GM12878 (cell line): Measurements from ENCODE around the gene GALNT18. TPM values are rescaled to one million over a fixed set of nuclear protein-coding genes. Genes with fewer than 3 reads are reported as not detected.

Experiments used
- ATF3 ChIP-seq: IDR thresholded peaks from 2 replicates; pipeline ENCODE4 v1.6.1; 2011; ENCODE audit warnings: low read depth, mild to moderate bottlenecking, low read length, moderate library complexity, borderline replicate concordance; ENCODE audit errors: extremely low read depth
- MEF2B ChIP-seq: fragments of 450-650 bp; IDR thresholded peaks from 2 replicates; pipeline ENCODE4 v1.6.1; 2018; ENCODE audit warnings: mild to moderate bottlenecking, moderate library complexity; ENCODE audit not compliant: partially characterized antibody, poor library complexity, severe bottlenecking
- NFYA ChIP-seq: IDR thresholded peaks from 2 replicates; pipeline ENCODE4 v1.6.1; 2011; ENCODE audit warnings: low read depth, mild to moderate bottlenecking, low read length, improper control_type of control experiment, borderline replicate concordance
- RAD21 ChIP-seq: IDR thresholded peaks from 2 replicates; pipeline ENCODE4 v1.6.1; 2011; ENCODE audit warnings: mild to moderate bottlenecking, low read depth, low read length, moderate library complexity; ENCODE audit not compliant: insufficient read depth
- RAD51 ChIP-seq: fragments of 450-650 bp; IDR thresholded peaks from 2 replicates; pipeline ENCODE4 v1.6.1; 2016; ENCODE audit warnings: moderate library complexity, mild to moderate bottlenecking, inconsistent platforms
- SPI1 ChIP-seq: IDR thresholded peaks from 2 replicates; pipeline ENCODE4 v1.6.1; 2011; ENCODE audit warnings: low read depth, mild to moderate bottlenecking, low read length, moderate library complexity, borderline replicate concordance; ENCODE audit not compliant: insufficient read depth
- YY1 ChIP-seq: IDR thresholded peaks from 2 replicates; pipeline ENCODE4 v1.6.1; 2011; ENCODE audit warnings: low read depth, mild to moderate bottlenecking, low read length
- polyA plus RNA-seq, 11 experiments: library from polyadenylated mRNA; depleted of rRNA in 4 of 11; unstranded in 6 of 11; stranded (reverse) in 5 of 11; fragments of >200 nt; fragmentation: Nextera tagmentation in 4 of 11; fragmentation: Illumina TruSeq in 1 of 11; extraction: Ambion mirVana in 4 of 11; extraction: Trizol in 1 of 11; gene quantifications; 1 replicate in 1 of 11; 2 replicates in 10 of 11; pipeline versions ENCODE4 v1.2.1 to v1.2.3, GENCODE V29; 2011 to 2016; ENCODE audit warnings: inconsistent platforms in 2 of 11, missing spikeins in 2 of 11, low read depth in 1 of 11
- total RNA-seq, 4 experiments: library from RNA; depleted of rRNA in 3 of 4; stranded (reverse); fragments of >200 nt in 3 of 4; fragmentation: Illumina TruSeq in 1 of 4; extraction: Trizol in 1 of 4; gene quantifications; 2 replicates each; pipeline versions ENCODE4 v1.2.1 to v1.2.3, GENCODE V29; 2013 to 2021
- TF ChIP-seq, protein P1 (sequence below): fragments of 450-650 bp; IDR thresholded peaks from 2 replicates; pipeline ENCODE4 v1.6.1; 2016; ENCODE audit warnings: mild to moderate bottlenecking
- TF ChIP-seq, protein P2 (sequence below), 3 experiments: IDR thresholded peaks in 2 of 3; conservative IDR thresholded peaks in 1 of 3; 2 replicates each; pipeline ENCODE4 v1.5.1; 2011; ENCODE audit warnings: low read depth in 3 of 3, low read length in 3 of 3, mild to moderate bottlenecking in 3 of 3, control low read depth in 2 of 3, moderate library complexity in 2 of 3, inconsistent platforms in 1 of 3, mixed read lengths in 1 of 3; ENCODE audit not compliant: control insufficient read depth in 2 of 3, insufficient read depth in 1 of 3; ENCODE audit errors: extremely low read depth in 1 of 3

GALNT18 gene
- total and polyA plus RNA-seq, 10 of the 15 experiments (the other 5 are each of a cell fraction or from before 2014, with no cell fraction given), result 1.2 to 14.2 (median 6.3) TPM

DNA sequence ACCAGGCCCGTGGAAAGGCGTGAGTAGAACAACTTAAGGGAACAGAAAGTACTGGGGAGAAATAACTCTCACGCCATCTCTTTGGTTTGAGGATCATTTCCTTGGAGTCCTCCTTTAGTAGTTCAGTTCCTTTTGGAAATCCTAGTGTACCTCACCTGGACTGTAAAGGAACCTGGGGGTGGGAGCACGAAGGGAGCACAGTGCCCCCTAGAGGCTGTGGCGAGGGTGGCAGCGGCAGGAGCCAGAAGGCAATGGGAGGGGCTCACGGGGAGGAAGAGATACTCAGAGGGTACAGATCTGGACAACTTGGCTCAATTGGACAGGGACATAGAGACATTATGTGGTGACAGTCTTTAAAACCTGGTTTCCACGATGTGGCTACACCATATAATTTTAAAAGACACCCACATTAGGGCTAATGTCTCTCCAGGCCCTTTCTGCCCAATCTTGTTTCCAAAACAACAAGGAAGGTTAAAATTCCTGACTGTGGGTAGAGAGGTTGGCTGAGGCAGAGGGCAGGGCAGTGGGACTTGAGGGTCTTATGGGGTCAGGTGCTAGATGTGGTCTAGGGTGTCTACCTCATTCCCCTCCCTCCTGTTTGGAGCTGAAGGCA, 355.7 kb downstream of the GALNT18 start (continued):
- TF ChIP-seq, protein P1, sequence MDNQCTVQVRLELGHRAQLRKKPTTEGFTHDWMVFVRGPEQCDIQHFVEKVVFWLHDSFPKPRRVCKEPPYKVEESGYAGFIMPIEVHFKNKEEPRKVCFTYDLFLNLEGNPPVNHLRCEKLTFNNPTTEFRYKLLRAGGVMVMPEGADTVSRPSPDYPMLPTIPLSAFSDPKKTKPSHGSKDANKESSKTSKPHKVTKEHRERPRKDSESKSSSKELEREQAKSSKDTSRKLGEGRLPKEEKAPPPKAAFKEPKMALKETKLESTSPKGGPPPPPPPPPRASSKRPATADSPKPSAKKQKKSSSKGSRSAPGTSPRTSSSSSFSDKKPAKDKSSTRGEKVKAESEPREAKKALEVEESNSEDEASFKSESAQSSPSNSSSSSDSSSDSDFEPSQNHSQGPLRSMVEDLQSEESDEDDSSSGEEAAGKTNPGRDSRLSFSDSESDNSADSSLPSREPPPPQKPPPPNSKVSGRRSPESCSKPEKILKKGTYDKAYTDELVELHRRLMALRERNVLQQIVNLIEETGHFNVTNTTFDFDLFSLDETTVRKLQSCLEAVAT, result no peak
- TF ChIP-seq YY1 (peak; percentile 51; the same call in 1 of the 2 replicates), SPI1 (peak; percentile 32; the same call in 1 of the 2 replicates), RAD21 (peak; percentile 78), MEF2B (no peak), ATF3 (no peak), NFYA (no peak), RAD51 (no peak)
- TF ChIP-seq, protein P2, sequence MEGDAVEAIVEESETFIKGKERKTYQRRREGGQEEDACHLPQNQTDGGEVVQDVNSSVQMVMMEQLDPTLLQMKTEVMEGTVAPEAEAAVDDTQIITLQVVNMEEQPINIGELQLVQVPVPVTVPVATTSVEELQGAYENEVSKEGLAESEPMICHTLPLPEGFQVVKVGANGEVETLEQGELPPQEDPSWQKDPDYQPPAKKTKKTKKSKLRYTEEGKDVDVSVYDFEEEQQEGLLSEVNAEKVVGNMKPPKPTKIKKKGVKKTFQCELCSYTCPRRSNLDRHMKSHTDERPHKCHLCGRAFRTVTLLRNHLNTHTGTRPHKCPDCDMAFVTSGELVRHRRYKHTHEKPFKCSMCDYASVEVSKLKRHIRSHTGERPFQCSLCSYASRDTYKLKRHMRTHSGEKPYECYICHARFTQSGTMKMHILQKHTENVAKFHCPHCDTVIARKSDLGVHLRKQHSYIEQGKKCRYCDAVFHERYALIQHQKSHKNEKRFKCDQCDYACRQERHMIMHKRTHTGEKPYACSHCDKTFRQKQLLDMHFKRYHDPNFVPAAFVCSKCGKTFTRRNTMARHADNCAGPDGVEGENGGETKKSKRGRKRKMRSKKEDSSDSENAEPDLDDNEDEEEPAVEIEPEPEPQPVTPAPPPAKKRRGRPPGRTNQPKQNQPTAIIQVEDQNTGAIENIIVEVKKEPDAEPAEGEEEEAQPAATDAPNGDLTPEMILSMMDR (IDR thresholded peaks at IDR 0.05 in 2 of 3, conservative IDR thresholded peaks at IDR 0.05 in 1 of 3; ENCODE audit: control insufficient read depth in 2 of 3, extremely low read depth in 1 of 3, insufficient read depth in 1 of 3, low read depth in 3 of 3, low read length in 3 of 3), result peak; percentile 83 to 97 (median 92)
